ENCODE measurements around the gene IGFL4.

Gene IGFL4

DNA sequence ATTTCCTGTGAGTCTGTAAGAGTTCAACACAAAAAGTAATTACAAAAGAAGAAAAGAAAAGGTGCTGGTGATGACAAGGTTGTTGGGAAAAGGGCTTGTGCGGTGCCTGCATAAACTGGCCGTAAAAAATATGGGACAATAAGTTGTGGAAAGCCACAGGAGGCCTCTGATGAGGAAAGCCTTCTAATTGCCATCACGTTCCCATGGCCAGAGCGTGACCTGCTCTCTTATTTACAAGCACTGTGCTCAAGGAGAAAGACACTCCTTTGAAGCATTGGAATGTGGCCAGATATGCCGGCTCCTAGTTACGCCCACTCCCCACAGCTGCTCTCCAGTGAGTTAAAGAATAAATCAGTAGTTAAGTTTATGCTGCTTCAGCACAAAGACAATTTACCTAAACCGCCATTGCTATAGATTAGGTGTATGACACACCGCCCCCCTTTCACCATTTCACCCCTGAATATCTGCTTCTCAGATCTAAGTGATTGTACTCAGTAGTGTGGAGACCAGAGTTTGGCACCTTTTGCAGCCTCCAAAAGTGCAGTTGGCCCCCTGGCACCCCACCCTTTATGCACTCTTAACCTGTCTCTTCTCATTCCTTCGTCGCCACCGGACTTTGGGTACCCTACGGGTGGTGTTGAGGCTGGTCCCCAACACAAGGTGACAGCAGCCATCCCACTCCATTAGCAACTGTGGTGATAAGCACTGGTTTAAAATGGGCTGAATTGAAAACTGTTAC lies 9.8 kb downstream of the IGFL4 start:
- TF ChIP-seq, protein P1, sequence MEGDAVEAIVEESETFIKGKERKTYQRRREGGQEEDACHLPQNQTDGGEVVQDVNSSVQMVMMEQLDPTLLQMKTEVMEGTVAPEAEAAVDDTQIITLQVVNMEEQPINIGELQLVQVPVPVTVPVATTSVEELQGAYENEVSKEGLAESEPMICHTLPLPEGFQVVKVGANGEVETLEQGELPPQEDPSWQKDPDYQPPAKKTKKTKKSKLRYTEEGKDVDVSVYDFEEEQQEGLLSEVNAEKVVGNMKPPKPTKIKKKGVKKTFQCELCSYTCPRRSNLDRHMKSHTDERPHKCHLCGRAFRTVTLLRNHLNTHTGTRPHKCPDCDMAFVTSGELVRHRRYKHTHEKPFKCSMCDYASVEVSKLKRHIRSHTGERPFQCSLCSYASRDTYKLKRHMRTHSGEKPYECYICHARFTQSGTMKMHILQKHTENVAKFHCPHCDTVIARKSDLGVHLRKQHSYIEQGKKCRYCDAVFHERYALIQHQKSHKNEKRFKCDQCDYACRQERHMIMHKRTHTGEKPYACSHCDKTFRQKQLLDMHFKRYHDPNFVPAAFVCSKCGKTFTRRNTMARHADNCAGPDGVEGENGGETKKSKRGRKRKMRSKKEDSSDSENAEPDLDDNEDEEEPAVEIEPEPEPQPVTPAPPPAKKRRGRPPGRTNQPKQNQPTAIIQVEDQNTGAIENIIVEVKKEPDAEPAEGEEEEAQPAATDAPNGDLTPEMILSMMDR (conservative IDR thresholded peaks at IDR 0.05): no peak
- no peak for TF ChIP-seq ZFX (IDR thresholded peaks at IDR 0.05)
- no peak overlapping the region for H3K27ac ChIP-seq

DNA sequence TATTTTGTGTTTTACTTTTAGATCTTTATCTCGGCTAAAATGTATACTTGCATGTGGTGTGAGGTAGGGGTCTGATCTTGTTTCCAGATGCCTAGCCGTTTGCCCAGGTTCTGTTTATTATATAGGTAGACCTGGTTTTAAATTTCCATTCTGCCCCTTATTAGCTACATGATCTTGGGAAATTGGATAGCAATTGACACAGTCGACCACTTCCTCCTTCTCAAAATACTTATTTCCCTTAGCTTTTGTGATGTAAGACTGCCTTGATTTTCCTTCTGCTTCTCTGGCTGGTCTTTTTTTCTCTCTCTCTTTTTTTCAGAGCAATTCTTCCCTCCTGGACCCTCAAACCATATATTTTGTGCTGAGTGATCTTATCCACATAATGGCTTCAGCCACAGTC lies 15.0 kb downstream of the IGFL4 start:
- TF ChIP-seq, protein P1 (conservative IDR thresholded peaks at IDR 0.05): no peak
- TF ChIP-seq ZFX (IDR thresholded peaks at IDR 0.05): no peak
- H3K27ac ChIP-seq: no peak overlapping the region

DNA sequence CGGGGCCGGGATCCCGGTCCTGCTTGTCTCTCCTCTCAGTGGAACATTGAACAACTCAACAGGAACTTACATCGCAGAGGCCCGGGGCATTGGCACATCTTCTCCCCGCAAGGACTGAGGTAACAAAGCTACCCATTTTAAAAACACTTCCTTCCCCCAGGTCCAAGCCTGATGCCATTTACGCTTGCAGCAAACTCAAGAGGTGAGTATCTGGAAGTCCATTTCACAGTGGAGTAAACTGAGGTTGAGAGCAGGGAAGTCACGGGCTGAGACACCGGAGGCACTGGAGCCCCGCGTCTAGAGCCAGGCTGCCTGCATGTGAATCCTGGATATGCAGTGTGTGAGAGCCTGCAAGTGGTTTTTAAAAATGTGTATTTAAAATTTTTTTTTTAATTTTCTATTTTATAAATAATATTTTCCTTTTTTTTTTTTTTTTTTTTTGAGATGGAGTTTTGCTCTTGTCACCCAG lies 17.5 kb downstream of the IGFL4 start:
- no peak for TF ChIP-seq ZFX (IDR thresholded peaks at IDR 0.05)
- TF ChIP-seq, protein P1 (conservative IDR thresholded peaks at IDR 0.05): no peak

DNA sequence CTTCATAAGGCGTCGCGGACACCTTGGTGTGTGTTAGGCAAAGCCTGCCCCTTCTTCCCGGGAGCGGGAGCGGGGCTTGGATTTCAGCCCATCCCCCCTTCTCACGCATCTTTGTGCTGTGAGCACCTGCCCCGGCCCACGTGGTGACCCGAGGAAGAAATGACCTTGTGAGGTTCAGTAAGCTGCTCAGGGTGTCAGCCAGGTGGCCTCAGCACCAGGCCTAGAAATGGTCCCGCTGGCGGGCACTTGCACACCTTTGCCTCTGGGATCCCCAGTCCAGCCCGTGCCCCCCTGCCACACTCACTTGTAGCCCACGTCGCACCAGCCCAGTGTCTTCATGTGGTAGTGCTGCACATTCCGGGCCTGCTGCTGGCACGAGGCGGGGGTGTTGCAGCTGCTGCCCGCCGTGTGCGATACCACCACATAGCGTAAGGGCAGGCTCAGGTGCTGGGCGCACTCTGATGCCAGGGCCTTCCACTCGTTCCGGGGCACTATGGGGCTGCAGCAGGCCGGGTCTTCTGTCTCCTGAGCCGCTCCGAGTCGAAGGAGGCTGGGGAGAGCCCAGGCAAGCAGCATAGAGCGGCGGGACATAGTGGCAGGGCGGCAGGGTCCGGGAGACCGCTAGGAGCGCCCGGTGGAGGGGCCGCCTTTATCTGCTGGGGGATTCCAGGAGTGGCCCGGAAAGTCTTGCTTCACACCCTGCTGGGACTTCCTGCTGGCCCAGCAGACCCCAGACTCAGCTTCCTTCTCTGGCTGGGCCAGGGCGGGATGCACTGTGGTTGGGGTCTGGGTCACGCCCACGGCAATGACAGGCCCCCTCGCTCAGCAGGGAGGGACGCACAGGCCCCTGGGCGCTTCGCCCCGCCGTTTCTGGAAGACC lies 18.1 kb downstream of the IGFL4 start, which contains the start of gene PGLYRP1:
Gene PGLYRP1, minus strand, starts transcription at position 623 of the 880 bp plus-strand sequence. Its CDS starts 32 bp downstream, at position 591.
- no peak within 1 kb of the TSS for H3K27ac ChIP-seq

More for the DNA sequence above, 17.5 kb downstream of the IGFL4 start:
- H3K27ac ChIP-seq: no peak overlapping the region

DNA sequence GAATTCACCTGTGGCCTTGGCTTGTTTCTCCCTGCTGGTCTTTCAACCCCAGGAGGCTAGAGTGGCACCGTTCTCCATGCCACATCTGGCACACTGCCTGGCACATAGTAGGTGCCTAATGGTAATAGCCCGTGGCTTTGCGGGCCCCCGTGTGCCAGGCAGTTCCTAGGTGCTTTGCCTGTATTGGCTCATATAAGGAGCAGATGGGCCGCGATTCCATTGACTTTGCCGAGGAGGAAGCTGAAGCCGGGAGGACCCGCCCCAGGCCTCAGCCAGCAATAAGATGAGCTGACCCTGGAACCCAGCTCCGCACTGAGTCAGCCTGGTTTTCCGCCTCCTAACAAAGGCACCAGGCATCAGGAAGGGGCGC lies 18.8 kb downstream of the IGFL4 start:
- no peak overlapping the region for H3K27ac ChIP-seq
- TF ChIP-seq, protein P1 (conservative IDR thresholded peaks at IDR 0.05): no peak
- no peak for TF ChIP-seq ZFX (IDR thresholded peaks at IDR 0.05)

More for the DNA sequence above, 18.1 kb downstream of the IGFL4 start, which contains the start of gene PGLYRP1:
- no peak for TF ChIP-seq ZFX (IDR thresholded peaks at IDR 0.05)
- TF ChIP-seq, protein P1 (conservative IDR thresholded peaks at IDR 0.05): no peak

DNA sequence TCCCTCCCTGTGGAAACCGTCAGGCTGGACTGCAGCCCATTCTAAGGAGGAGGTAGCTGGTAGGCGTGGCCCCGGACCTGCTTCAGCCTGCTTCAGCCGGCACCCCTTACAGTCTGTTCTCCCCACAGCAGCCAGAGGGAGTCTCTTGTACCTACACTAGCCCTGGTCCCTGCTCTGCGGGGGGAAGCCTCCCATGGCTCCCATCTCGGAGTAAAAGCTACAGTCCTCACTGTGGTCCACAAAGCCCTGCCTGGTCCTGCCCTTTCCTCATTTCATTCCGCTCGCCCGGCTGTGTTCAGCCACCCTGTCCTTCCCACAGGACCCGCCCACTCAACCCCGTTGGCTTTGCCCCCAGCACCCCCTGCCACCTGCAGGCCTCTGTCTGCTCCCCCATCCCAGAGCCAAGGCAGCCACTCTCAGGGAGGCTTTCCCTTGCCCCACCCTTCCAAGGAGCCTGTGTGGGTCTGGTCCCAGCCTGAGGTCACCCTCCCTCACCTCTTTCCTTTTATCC lies 19.2 kb downstream of the IGFL4 start:
- no peak for TF ChIP-seq ZFX (IDR thresholded peaks at IDR 0.05)
- TF ChIP-seq, protein P1 (conservative IDR thresholded peaks at IDR 0.05): no peak
- H3K27ac ChIP-seq: no peak overlapping the region

DNA sequence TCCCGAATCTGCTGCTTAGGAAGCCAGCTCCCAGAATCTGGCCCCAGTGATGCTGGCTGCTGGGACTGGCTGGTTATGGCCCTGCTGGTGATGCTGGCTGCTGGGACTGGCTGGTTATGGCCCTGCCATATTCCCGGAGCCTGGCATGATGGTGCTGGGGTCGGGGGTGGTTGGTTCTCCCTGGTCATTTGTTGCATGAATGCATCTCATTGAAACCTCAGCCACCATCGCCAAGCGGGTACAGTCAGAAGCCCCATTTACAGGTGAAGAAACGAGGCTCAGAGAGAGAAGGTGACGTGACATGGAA lies 20.0 kb downstream of the IGFL4 start:
- no peak overlapping the region for H3K27ac ChIP-seq
- no peak for TF ChIP-seq ZFX (IDR thresholded peaks at IDR 0.05)
- TF ChIP-seq, protein P1 (conservative IDR thresholded peaks at IDR 0.05): no peak
